HEK293 (cell line): ENCODE data around the gene CAB39L.

Experiments used
- CTCF ChIA-PET: fragments of 350-600 bp; formaldehyde crosslinking; extraction: SDS; loops from one replicate; lab custom pipeline; 2021; ENCODE audit warnings: antibody characterized with exemption; lab: Yijun Ruan, JAX
- POLR2A ChIA-PET: fragments of 300-600 bp; formaldehyde crosslinking; extraction: SDS; loops from one replicate; lab custom pipeline; 2020; ENCODE audit warnings: antibody characterized with exemption, inconsistent platforms; lab: Yijun Ruan, JAX
- H3K27ac ChIP-seq: fragments of 200-500 bp; sonication (Bioruptor generic); 2 replicates; pipeline ENCODE4 v1.5.1; 2014; ENCODE audit warnings: low read depth, low read length, control low read depth, inconsistent platforms; ENCODE audit errors: extremely low read depth
- H3K36me3 ChIP-seq, 2 experiments: fragments of 200-500 bp in 1 of 2; sonication (Bioruptor generic) in 1 of 2; 1 replicate in 1 of 2; 2 replicates in 1 of 2; pipeline ENCODE4 v1.5.1; 2014 to 2017; ENCODE audit warnings: inconsistent platforms in 2 of 2, low read length in 2 of 2; ENCODE audit not compliant: control insufficient read depth in 2 of 2, insufficient read depth in 1 of 2
- H3K4me1 ChIP-seq: fragments of 200-500 bp; sonication (Bioruptor generic); 2 replicates; pipeline ENCODE4 v1.5.1; 2014; ENCODE audit warnings: mild to moderate bottlenecking, low read length, inconsistent platforms; ENCODE audit not compliant: control insufficient read depth, insufficient read depth
- H3K4me3 ChIP-seq: 2 replicates; pipeline ENCODE4 v1.5.1; 2011; ENCODE audit warnings: low read depth, mild to moderate bottlenecking, control low read depth, low read length, moderate library complexity
- H3K9me3 ChIP-seq: fragments of 200-500 bp; sonication (Bioruptor generic); 2 replicates; pipeline ENCODE4 v1.5.1; 2014; ENCODE audit warnings: low read depth, low read length, inconsistent platforms; ENCODE audit not compliant: control insufficient read depth, insufficient read depth
- ATF2 ChIP-seq: fragments of 450-650 bp; formaldehyde crosslinking; IDR thresholded peaks from 2 replicates; pipeline ENCODE4 v1.5.1; 2016; ENCODE audit warnings: missing biosample characterization, missing genetic modification characterization, low read depth
- BCL6B ChIP-seq: fragments of 450-650 bp; formaldehyde crosslinking; IDR thresholded peaks from 2 replicates; pipeline ENCODE4 v1.5.1; 2017; ENCODE audit warnings: missing biosample characterization, missing genetic modification characterization
- EGR2 ChIP-seq: fragments of 450-650 bp; formaldehyde crosslinking; IDR thresholded peaks from 2 replicates; pipeline ENCODE4 v1.5.1; 2016; ENCODE audit warnings: low read depth, missing biosample characterization, missing genetic modification characterization
- IKZF3 ChIP-seq: fragments of 450-650 bp; IDR thresholded peaks from 2 replicates; pipeline ENCODE4 v1.5.0; 2018; ENCODE audit warnings: missing biosample characterization, mild to moderate bottlenecking, missing genetic modification characterization, moderate library complexity
- KLF10 ChIP-seq: fragments of 450-650 bp; IDR thresholded peaks from 2 replicates; pipeline ENCODE4 v1.5.1; 2018; ENCODE audit warnings: missing biosample characterization, mild to moderate bottlenecking, missing genetic modification characterization
- OVOL3 ChIP-seq: fragments of 450-650 bp; formaldehyde crosslinking; IDR thresholded peaks from 2 replicates; pipeline ENCODE4 v1.5.1; 2016; ENCODE audit warnings: missing biosample characterization, missing genetic modification characterization
- PRDM10 ChIP-seq: fragments of 450-650 bp; formaldehyde crosslinking; IDR thresholded peaks from 2 replicates; pipeline ENCODE4 v1.5.1; 2016; ENCODE audit warnings: missing biosample characterization, missing genetic modification characterization
- TRIM28 ChIP-seq: IDR thresholded peaks from 2 replicates; pipeline ENCODE4 v1.6.1; 2011; ENCODE audit warnings: low read length, control low read depth, borderline replicate concordance
- ZBTB8A ChIP-seq: fragments of 450-650 bp; formaldehyde crosslinking; IDR thresholded peaks from 2 replicates; pipeline ENCODE4 v1.5.1; 2016; ENCODE audit warnings: missing biosample characterization, missing genetic modification characterization
- ZEB2 ChIP-seq: fragments of 450-650 bp; formaldehyde crosslinking; IDR thresholded peaks from 2 replicates; pipeline ENCODE4 v1.5.1; 2016; ENCODE audit warnings: missing biosample characterization, missing genetic modification characterization
- ZNF138 ChIP-seq: fragments of 450-650 bp; formaldehyde crosslinking; IDR thresholded peaks from 2 replicates; pipeline ENCODE4 v1.5.1; 2016; ENCODE audit warnings: missing biosample characterization, missing genetic modification characterization, borderline replicate concordance
- ZNF157 ChIP-seq: fragments of 450-650 bp; formaldehyde crosslinking; IDR thresholded peaks from 2 replicates; pipeline ENCODE4 v1.5.1; 2016; ENCODE audit warnings: missing biosample characterization, missing genetic modification characterization
- ZNF266 ChIP-seq: fragments of 450-650 bp; formaldehyde crosslinking; IDR thresholded peaks from 2 replicates; pipeline ENCODE4 v1.5.1; 2016; ENCODE audit warnings: missing biosample characterization, missing genetic modification characterization, low read depth
- ZNF391 ChIP-seq: fragments of 450-650 bp; formaldehyde crosslinking; IDR thresholded peaks from 2 replicates; pipeline ENCODE4 v1.5.1; 2016; ENCODE audit warnings: low read depth, missing biosample characterization, missing genetic modification characterization, borderline replicate concordance
- ZNF416 ChIP-seq: fragments of 450-650 bp; formaldehyde crosslinking; IDR thresholded peaks from 2 replicates; pipeline ENCODE4 v1.5.1; 2016; ENCODE audit warnings: missing biosample characterization, missing genetic modification characterization
- ZNF549 ChIP-seq: fragments of 450-650 bp; IDR thresholded peaks from 2 replicates; pipeline ENCODE4 v1.5.1; 2018; ENCODE audit warnings: missing biosample characterization, missing genetic modification characterization, mild to moderate bottlenecking, inconsistent platforms, moderate library complexity
- ZNF596 ChIP-seq: fragments of 450-650 bp; IDR thresholded peaks from 2 replicates; pipeline ENCODE4 v1.5.0; 2018; ENCODE audit warnings: missing biosample characterization, mild to moderate bottlenecking, missing genetic modification characterization, moderate library complexity
- ZNF654 ChIP-seq: fragments of 450-650 bp; formaldehyde crosslinking; IDR thresholded peaks from 2 replicates; pipeline ENCODE4 v1.5.1; 2016; ENCODE audit warnings: low read depth, missing biosample characterization, missing genetic modification characterization
- ZNF704 ChIP-seq: fragments of 450-650 bp; formaldehyde crosslinking; IDR thresholded peaks from 2 replicates; pipeline ENCODE4 v1.5.1; 2016; ENCODE audit warnings: missing biosample characterization, missing genetic modification characterization
- ZNF776 ChIP-seq: fragments of 450-650 bp; formaldehyde crosslinking; IDR thresholded peaks from 2 replicates; pipeline ENCODE4 v1.5.0; 2017; ENCODE audit warnings: missing biosample characterization, missing genetic modification characterization, borderline replicate concordance
- ZNF843 ChIP-seq: fragments of 450-650 bp; formaldehyde crosslinking; IDR thresholded peaks from 2 replicates; pipeline ENCODE4 v1.5.1; 2016; ENCODE audit warnings: missing biosample characterization, missing genetic modification characterization

Gene CAB39L

GRCh38 chr13:49428041-49428763 is 15.7 kb downstream of the CAB39L start (continued):
- no peak for TF ChIP-seq ZNF776
- no peak for TF ChIP-seq TRIM28
- TF ChIP-seq ZNF391 = no peak
- no peak for TF ChIP-seq ZNF157 (tag by site-specific recombination)
- TF ChIP-seq ZNF654 (tag by site-specific recombination) = no peak
- TF ChIP-seq ZNF704 (tag by site-specific recombination) = no peak
- no peak for TF ChIP-seq ZBTB8A (tag by site-specific recombination)
- no peak for TF ChIP-seq BCL6B (tag by site-specific recombination)

- H3K27ac ChIP-seq = no peak overlapping the region
- no peak overlapping the region for H3K4me3 ChIP-seq
- POLR2A ChIA-PET = no interaction called here
- TF ChIP-seq ATF2 (tag by site-specific recombination) (no peak), IKZF3 (tag by site-specific recombination) (no peak), ZNF596 (tag by site-specific recombination) (no peak), EGR2 (no peak), ZNF416 (no peak), KLF10 (tag by site-specific recombination) (no peak), ZNF266 (tag by site-specific recombination) (no peak), ZNF843 (no peak), ZNF549 (tag by site-specific recombination) (no peak), OVOL3 (tag by site-specific recombination) (no peak), ZNF138 (no peak), ZEB2 (no peak), PRDM10 (tag by site-specific recombination) (no peak)
- no peaks in the 10 kb centered on the region for H3K36me3 ChIP-seq
- no peaks in the 10 kb centered on the region for H3K9me3 ChIP-seq
- no peaks in the 10 kb centered on the region for H3K4me1 ChIP-seq
- CTCF ChIA-PET = interaction anchor here (0.6 kb wide), 1 partner anchor 153 kb away, joined by 3 read pairs; no protein-coding TSS in a partner anchor
These were observed 19.8 kb downstream of the CAB39L start for GRCh38 chr13:49424011-49424560.
